Hematopoietic multipotent progenitor cell treated with erythropoietin and hydrocortisone succinate and interleukin-3 and kit ligand, for 8 days (in vitro differentiated cells): ENCODE measurements around the gene ACOXL.

ENCODE experiments used
- DNase-seq: peaks from one replicate; pipeline ENCODE4 v3.0.0-alpha.2; 2015

ACOXL gene

GRCh38 chr2:110877031-110877827 is 144.9 kb downstream of the ACOXL start:
- no peak for DNase-seq

GRCh38 chr2:110878150-110878549 is 145.8 kb downstream of the ACOXL start:
- DNase-seq, result no peak

GRCh38 chr2:110881908-110882307 is 149.5 kb downstream of the ACOXL start:
- no peak for DNase-seq

- no peak for DNase-seq
Observed at GRCh38 chr2:110883406-110883805, 151.0 kb downstream of the ACOXL start.

GRCh38 chr2:110885256-110885655 is 152.9 kb downstream of the ACOXL start:
- DNase-seq, result no peak

- no peak for DNase-seq
Observed at GRCh38 chr2:110886826-110887573, 154.6 kb downstream of the ACOXL start.

GRCh38 chr2:110888411-110888810 is 156.0 kb downstream of the ACOXL start:
- DNase-seq, result no peak

GRCh38 chr2:110891626-110892025 is 159.3 kb downstream of the ACOXL start:
- DNase-seq, result no peak

GRCh38 chr2:110896226-110896625 is 163.9 kb downstream of the ACOXL start:
- no peak for DNase-seq

- no peak for DNase-seq
Observed at GRCh38 chr2:110897966-110898365, 165.6 kb downstream of the ACOXL start.

- no peak for DNase-seq
Observed at GRCh38 chr2:110900191-110900590, 167.8 kb downstream of the ACOXL start.

GRCh38 chr2:110903548-110903947 is 171.2 kb downstream of the ACOXL start:
- no peak for DNase-seq

GRCh38 chr2:110904116-110904778 is 171.9 kb downstream of the ACOXL start:
- DNase-seq, result no peak

- no peak for DNase-seq
Observed at GRCh38 chr2:110904779-110905148, 172.4 kb downstream of the ACOXL start.

GRCh38 chr2:110905217-110905616 is 172.8 kb downstream of the ACOXL start:
- DNase-seq, result no peak

GRCh38 chr2:110906613-110907298 is 174.4 kb downstream of the ACOXL start:
- DNase-seq, result no peak

GRCh38 chr2:110909501-110909900 is 177.1 kb downstream of the ACOXL start:
- no peak for DNase-seq

GRCh38 chr2:110910423-110910822 is 178.1 kb downstream of the ACOXL start:
- no peak for DNase-seq

GRCh38 chr2:110919738-110920137 is 187.4 kb downstream of the ACOXL start:
- DNase-seq, result no peak

- no peak for DNase-seq
Observed at GRCh38 chr2:110925479-110925878, 193.1 kb downstream of the ACOXL start.

GRCh38 chr2:110927526-110927925 is 195.2 kb downstream of the ACOXL start:
- no peak for DNase-seq

GRCh38 chr2:110929528-110929927 is 197.2 kb downstream of the ACOXL start:
- DNase-seq, result no peak

GRCh38 chr2:110931648-110932047 is 199.3 kb downstream of the ACOXL start:
- DNase-seq, result no peak
